Measurements from ENCODE around the gene PSRC1.
A peak's percentile ranks its signal among the peaks of the same experiment; 100 is the strongest.
"Not testable (repeated sequence)": the region's sequence is repeated elsewhere in the genome, so short reads cannot be mapped to it uniquely, and the experiment has no call there.

PSRC1 gene

GRCh38 chr1:109282952-109283747 is at the start of gene PSRC1:
Gene PSRC1 (minus strand): TSS chr1:109283145.
- peak; percentile 95 for DNase-seq

DNA sequence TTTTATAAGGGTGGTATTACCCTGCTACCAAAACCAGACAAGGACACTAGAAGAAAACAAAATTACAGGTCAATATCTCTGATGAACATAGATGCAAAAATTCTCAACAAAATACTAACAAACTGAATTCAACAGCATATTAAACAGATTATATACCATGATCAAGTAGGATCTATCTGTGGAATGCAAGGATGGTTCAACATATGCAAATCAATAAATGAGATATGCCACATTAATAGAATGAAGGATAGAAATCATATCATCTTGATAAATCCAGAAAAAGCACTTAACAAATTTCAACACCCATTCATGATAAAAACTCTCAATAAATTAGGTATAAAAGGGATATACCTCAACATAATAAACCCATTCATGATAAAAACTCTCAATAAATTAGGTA is 48.2 kb upstream of the PSRC1 start:
- no peak for DNase-seq

DNA sequence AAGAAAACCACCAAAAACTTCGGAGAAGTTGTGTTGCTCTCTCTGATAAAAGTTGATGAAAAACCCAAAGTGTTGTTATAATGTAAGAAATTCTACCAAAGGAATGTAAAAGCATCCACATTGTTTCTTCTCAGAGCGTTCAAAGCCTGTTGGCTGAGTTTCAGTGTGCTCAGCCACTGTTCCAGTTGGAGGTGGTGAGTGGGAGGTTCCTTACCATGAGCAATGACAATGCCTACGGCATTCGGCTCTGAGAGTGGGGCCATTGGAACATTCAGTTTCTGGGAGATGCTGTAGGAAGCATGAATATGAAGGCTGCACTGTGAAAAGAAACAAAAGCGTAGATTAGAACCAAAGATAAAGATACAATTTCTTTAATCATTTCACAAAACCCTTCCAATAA is 44.3 kb upstream of the PSRC1 start:
- no peak for DNase-seq

DNA sequence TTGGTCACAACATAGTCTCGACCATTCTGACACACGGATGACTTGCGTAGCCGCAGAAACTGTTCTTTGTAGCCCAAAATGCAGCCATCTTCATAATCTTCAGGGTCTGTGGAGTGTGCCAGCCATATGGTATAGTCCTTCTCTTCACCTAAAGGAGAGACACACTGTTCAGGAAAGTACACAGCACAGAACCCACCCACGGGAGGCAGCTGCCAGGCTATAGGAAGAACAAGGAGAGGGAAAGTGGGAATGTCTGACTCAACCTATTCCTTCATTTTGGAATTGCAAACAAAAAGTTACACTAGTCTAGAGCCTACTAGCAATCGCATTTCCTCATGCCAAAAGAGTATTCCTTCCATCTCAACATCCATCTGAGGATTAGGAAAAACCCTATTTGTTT is 40.0 kb upstream of the PSRC1 start:
- no peak for DNase-seq

DNA sequence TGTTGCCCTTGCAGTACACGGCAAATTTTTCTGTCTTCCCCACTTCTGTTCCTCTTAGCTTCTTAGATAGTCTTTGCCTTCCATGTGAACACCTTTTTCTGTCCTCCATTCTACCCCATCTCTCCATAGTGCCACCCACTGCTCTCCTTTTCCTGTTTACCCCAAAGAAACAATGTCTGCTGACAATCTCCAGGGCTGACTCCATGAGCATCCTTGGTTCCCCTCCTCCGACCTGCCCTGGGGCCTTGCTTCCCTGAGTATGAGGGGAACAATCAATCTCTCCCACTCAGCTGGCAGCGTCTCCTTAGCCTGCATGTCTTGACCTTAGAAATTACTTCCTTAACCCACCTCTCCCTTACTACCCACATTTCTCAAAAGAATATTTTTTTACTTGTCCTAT is 36.2 kb upstream of the PSRC1 start:
- no peak for DNase-seq

GRCh38 chr1:109316506-109316905 is 33.6 kb upstream of the PSRC1 start:
- no peak for DNase-seq

DNA sequence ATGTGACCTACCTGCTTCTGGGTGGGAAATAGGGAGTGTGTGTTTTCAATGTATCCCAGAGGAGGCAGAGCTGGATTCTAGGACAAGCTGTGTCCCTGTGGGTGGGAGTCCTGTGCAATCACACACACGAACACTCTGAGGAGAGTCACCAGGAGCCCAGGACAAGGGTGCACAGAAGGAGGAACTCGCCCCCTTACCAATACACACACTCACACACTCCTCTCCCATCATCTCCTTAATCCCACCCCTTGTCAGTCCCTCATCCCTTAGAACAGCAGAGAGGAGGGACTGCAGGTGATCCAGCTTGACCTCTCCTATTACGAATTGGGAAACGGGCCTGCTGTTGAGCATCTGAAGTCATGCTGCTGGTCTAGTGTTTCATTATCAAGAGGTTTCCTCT is 32.3 kb upstream of the PSRC1 start:
- DNase-seq = no peak

DNA sequence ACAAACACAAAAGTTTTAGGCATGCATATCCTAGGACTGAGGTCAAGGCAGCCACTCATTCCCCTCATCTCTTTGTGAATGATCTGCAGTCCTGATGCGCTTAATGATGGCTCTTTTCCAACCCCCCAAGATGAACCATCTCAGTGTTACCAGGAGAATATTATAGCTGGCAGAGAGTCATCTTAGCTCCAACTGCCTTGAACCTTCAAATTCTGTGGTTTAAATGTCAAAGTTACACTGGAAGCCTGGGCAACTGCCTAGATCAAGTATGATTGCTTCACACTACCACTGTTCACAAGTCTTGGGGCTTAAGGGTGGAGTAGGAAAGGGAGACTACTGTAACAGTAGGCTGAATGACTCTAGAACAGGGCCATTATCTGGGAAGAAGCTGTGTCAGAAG is 31.9 kb upstream of the PSRC1 start:
- no peak for DNase-seq

GRCh38 chr1:109312978-109313775 is 30.2 kb upstream of the PSRC1 start:
- no peak for DNase-seq

DNA sequence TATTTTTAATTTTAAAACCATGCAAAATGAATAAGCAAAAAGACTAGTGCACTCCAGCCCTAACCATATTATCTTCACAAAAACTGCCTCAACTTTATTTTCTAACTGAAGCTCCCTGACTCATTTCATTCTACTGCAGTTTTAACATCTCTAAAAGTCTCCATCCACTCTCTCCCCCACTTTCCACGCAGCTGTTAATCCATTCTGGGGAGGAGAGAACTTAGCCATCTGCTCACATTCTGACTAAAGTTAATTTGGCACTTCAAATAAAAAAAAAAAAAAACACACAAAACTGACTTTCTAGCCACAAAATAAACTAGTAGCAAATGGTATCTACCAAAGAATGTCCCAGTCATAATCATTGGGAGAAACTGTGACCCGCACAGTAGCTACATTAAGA is 29.3 kb upstream of the PSRC1 start:
- no peak for DNase-seq

- no peak for DNase-seq
Measured at GRCh38 chr1:109309347-109309746, 26.4 kb upstream of the PSRC1 start.

GRCh38 chr1:109307274-109308021 is 24.5 kb upstream of the PSRC1 start:
- DNase-seq = no peak

DNA sequence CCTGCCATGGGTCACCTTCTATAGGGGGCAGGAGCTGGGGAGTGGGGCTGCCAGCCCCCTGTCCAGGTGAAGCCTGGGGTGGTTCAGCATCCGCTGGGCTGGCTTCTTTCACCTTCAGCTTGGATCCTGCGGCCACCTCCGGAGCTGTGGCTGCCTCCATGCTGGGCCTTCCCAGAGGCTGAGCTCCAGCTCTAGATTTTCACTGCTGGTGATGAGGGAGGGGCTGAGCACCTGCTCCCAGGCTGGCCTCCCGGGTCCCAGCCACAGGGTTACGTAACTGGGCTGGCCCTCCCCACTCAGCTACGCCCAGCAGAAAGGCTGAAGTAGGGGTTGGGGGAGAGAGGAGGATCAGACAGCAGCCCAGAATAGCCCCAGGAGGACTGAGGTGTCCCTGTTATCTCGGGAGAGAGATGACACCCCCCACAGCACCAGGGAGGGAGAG is 23.9 kb upstream of the PSRC1 start, which contains the start of gene MYBPHL:
MYBPHL (minus strand) TSS at position 180 of the 442 bp plus-strand sequence; CDS start at position 160, 20 bp downstream.
- no peak for DNase-seq

- not testable (repeated sequence) for DNase-seq
Measured at GRCh38 chr1:109305991-109306390, 23.0 kb upstream of the PSRC1 start.

GRCh38 chr1:109304226-109304920 is 21.4 kb upstream of the PSRC1 start:
- DNase-seq = no peak

DNA sequence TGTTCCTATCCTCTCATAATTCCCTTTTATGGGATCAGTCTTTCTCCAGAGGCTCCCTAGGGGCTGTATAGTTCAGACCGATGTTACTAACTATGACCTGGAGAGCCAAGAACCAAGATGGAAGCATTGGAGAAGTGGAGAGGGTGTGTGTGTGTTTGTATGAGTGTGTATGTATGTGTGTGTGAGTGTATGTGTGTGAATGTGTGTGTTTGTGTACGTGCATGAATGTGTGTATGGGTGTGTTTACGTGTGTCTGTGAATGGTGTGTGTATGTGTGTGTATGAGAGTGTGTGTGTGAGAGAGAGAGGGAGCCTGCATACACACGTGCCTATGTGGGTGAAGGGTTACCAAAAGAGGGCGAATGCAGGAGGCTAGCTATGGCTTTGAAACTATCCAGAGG is 18.9 kb upstream of the PSRC1 start:
- no peak for DNase-seq

DNA sequence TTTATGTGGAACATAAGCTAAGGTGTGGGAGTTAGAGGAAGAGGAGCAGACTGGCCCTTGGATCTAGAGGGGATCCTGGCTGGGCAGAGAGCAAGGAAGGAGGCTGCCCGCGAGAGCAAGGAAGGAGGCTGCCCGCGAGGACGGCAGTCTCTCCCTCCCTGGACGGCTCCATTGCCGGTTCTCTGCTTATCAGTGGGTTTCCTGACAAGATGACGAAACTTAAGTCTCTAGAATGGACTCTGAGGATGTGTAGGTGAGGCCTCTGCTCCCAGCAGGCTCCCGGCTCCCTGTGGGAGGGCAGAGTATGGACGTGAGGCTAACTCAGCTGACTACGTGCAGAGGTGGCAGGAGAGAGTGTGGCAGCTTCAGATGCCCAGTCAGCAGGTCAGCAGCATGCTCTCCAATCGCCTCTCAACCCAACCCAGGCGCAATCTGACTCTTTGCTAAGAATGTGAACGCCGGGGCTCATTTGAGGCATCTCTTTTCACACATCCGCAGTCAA is 17.8 kb upstream of the PSRC1 start:
- no peak for DNase-seq

DNA sequence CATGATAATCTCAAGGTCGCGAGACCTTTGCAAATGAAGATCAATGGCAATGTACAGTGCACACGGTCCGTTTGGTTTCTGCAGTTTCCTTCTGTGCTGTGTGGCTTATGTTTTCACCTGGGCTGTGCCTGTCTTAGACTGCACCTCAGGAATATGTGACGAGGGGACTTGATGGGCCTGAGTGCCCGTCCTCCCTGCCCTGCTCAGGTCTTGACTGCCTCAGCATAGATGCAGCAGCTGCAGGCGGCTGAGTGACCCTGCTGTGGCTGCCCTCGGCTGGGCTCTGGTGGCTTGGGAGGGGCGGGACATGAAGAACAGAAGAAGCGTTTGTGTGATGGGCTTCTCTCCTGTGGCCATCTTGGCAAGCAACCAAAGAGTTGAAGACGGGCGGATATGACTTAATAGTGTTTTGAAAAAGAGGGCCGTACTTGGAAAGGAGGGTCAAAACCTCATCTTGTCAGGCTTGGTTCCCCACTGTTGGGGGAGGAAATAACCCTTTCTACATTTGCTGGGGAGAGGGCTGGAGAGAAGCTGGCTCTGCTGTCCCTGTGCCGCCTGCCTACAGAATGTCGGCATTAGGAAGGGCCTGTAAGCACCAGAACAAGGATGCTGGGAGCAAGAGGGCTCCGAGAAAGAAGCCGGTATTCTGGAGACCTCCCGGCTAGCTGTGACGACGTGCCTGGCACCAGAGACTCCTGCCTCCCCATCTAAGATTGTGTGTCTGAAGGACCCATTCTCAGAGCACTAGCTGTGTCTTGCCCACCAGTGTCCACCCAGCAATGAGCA is 16.8 kb upstream of the PSRC1 start:
- DNase-seq = no peak

- no peak for DNase-seq
Measured at GRCh38 chr1:109298666-109299557, 16.0 kb upstream of the PSRC1 start.

DNA sequence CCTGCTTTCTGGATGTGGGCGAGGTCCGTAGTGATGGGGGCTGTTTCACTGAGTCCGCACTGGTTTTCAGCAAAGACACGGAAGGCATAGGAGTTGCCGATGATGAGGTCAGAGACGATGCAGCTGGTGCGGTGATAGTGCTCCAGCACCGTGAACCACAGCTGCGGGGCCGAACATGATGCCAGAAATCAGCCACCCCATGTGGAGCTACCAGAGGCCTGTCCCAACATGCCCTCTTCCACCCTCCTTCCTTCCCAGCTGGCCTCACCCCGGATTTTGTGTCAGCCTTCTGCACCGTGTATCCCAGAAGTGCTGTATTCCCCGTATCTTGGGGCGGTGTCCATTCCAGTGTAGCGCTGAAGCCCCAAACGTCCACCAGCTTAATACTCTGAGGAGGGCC is 13.8 kb upstream of the PSRC1 start:
- DNase-seq = no peak
